Panc1 (cell line): ENCODE data around the gene RNASE7.

Experiments
- POLR2AphosphoS5 ChIP-seq: IDR thresholded peaks from 2 replicates; pipeline ENCODE4 v1.6.1; 2012; ENCODE audit warnings: mild to moderate bottlenecking, low read depth, low read length, moderate library complexity
- REST ChIP-seq, 2 experiments: IDR thresholded peaks; 2 replicates each; pipeline ENCODE4 v1.6.1; 2011 to 2012; ENCODE audit warnings: low read depth in 2 of 2, control low read depth in 1 of 2, low read length in 1 of 2, mild to moderate bottlenecking in 1 of 2, moderate library complexity in 1 of 2; ENCODE audit not compliant: insufficient read depth in 1 of 2
- SIN3A ChIP-seq: IDR thresholded peaks from 2 replicates; pipeline ENCODE4 v1.6.1; 2012; ENCODE audit warnings: low read depth, mild to moderate bottlenecking, low read length, moderate library complexity, borderline replicate concordance; ENCODE audit not compliant: insufficient read depth
- TCF7L2 ChIP-seq: IDR thresholded peaks from 2 replicates; pipeline ENCODE4 v1.6.1; 2011; ENCODE audit warnings: mild to moderate bottlenecking, low read depth, low read length, inconsistent platforms
- TF ChIP-seq, protein P1 (sequence below): fragments of 450-650 bp; IDR thresholded peaks from 2 replicates; pipeline ENCODE4 v1.5.1; 2017; ENCODE audit warnings: mild to moderate bottlenecking

DNA sequence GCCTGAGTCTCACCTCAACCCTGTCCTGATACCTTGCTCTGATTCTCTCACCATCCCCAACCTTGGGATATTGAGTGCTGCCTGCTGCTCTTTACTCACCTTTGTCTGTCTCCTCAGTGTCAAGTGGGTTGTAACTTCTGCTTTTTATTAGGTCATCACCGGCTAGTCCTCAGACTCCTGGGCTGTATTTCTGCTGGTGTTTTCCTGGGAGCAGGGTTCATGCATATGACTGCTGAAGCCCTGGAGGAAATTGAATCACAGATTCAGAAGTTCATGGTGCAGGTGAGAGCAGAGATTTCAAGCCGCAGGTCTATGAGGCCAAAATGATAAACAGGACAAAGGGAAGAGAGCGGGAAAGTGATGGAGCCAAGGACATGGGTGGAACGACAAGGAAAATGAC is 42.6 kb upstream of the RNASE7 start:
- TF ChIP-seq, protein P1, sequence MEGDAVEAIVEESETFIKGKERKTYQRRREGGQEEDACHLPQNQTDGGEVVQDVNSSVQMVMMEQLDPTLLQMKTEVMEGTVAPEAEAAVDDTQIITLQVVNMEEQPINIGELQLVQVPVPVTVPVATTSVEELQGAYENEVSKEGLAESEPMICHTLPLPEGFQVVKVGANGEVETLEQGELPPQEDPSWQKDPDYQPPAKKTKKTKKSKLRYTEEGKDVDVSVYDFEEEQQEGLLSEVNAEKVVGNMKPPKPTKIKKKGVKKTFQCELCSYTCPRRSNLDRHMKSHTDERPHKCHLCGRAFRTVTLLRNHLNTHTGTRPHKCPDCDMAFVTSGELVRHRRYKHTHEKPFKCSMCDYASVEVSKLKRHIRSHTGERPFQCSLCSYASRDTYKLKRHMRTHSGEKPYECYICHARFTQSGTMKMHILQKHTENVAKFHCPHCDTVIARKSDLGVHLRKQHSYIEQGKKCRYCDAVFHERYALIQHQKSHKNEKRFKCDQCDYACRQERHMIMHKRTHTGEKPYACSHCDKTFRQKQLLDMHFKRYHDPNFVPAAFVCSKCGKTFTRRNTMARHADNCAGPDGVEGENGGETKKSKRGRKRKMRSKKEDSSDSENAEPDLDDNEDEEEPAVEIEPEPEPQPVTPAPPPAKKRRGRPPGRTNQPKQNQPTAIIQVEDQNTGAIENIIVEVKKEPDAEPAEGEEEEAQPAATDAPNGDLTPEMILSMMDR = no peak
- TF ChIP-seq POLR2AphosphoS5 (no peak), REST (IDR thresholded peaks at IDR 0.05; ENCODE audit: insufficient read depth in 1 of 2, low read depth in 2 of 2, low read length in 1 of 2) (no peak), TCF7L2 (no peak), SIN3A (no peak)
